HL-60/S4 treated with retinoic acid at 250 ng/mL for 4 days and 3 days (cell line): ENCODE measurements around the gene ADAMTSL5.

Experiments
- in situ Hi-C: fragments of 300-500 bp; cut with MboI; formaldehyde crosslinking; loops from 2 replicates; pipeline ENCODE4 v1.7.0; 2022; ENCODE audit warnings: low sequenced_read_pairs

The ADAMTSL5 gene

GRCh38 chr19:1497578-1498235 is 15.1 kb downstream of the ADAMTSL5 start:
- in situ Hi-C loops: no loop called here

GRCh38 chr19:1496714-1497577 is 15.9 kb downstream of the ADAMTSL5 start:
- in situ Hi-C loops: no loop called here

GRCh38 chr19:1495799-1496713 is 16.8 kb downstream of the ADAMTSL5 start:
- in situ Hi-C loops: no loop called here

GRCh38 chr19:1495051-1495798 is 17.6 kb downstream of the ADAMTSL5 start:
- in situ Hi-C loops: no loop called here

GRCh38 chr19:1494115-1494815 is 18.6 kb downstream of the ADAMTSL5 start:
- in situ Hi-C loops: no loop called here

- in situ Hi-C loops: no loop called here
Observed at GRCh38 chr19:1492474-1493006, 20.3 kb downstream of the ADAMTSL5 start.

GRCh38 chr19:1491849-1492170 is 21.0 kb downstream of the ADAMTSL5 start:
- in situ Hi-C loops: no loop called here

GRCh38 chr19:1491114-1491848 is 21.5 kb downstream of the ADAMTSL5 start, which contains the start of gene REEP6:
Gene REEP6, plus strand, starts transcription at chr19:1491181. Its CDS starts 89 bp downstream, at chr19:1491270.
- in situ Hi-C loops: no loop called here

- in situ Hi-C loops: no loop called here
Observed at GRCh38 chr19:1490311-1491113, 22.3 kb downstream of the ADAMTSL5 start, which contains the start of gene PCSK4. Gene PCSK4, minus strand, starts transcription at chr19:1490350. Its CDS starts 4 bp downstream, at chr19:1490346.

- in situ Hi-C loops: no loop called here
Observed at GRCh38 chr19:1489463-1490310, 23.1 kb downstream of the ADAMTSL5 start.

GRCh38 chr19:1488282-1488601 is 24.6 kb downstream of the ADAMTSL5 start:
- in situ Hi-C loops: no loop called here

- in situ Hi-C loops: no loop called here
Observed at GRCh38 chr19:1487576-1488281, 25.1 kb downstream of the ADAMTSL5 start.

- in situ Hi-C loops: no loop called here
Observed at GRCh38 chr19:1486720-1487575, 25.9 kb downstream of the ADAMTSL5 start.

- in situ Hi-C loops: no loop called here
Observed at GRCh38 chr19:1483979-1484428, 28.8 kb downstream of the ADAMTSL5 start.

- in situ Hi-C loops: no loop called here
Observed at GRCh38 chr19:1483131-1483978, 29.5 kb downstream of the ADAMTSL5 start.
